Erythroblast (primary cell): ENCODE measurements around the gene SIK3.

Source experiments
- GATA1 ChIP-seq: IDR thresholded peaks from 2 replicates; pipeline ENCODE4 v1.6.1; 2011; ENCODE audit warnings: low read depth, mild to moderate bottlenecking, control low read depth, low read length, moderate library complexity
- POLR2A ChIP-seq: IDR thresholded peaks from 2 replicates; pipeline ENCODE4 v1.6.1; 2011; ENCODE audit warnings: mild to moderate bottlenecking, low read length

DNA sequence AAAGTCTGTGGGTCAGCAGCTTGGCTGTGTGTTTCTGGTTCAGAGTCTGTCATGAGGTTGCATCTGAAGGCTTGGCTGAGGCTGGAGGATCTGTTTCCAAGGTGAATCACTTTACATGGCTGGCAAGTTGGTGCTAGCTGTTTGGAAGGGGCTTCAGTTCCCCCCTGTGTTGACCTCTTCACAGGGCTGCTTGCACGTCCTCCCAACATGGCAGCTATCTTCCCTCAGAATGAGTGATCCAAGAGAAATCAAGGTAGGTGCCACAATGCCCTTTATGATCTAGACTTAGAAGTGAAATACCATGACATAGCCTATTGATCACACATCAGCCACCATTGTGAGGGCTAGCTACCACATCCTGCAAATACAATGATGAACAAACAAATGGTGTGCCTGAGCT is 285.1 kb downstream of the SIK3 start:
- TF ChIP-seq POLR2A (no peak), GATA1 (no peak)
